OCI-LY1 (cell line): Measurements from ENCODE around the gene STYXL1.
A peak's percentile ranks its signal among the peaks of the same experiment; 100 is the strongest.

Experiments
- H2AFZ ChIP-seq: fragments of 200-600 bp; sonication (generic), shearing (Covaris generic); 2 replicates; pipeline ENCODE4 v1.6.0; 2014; ENCODE audit warnings: antibody characterized with exemption, mild to moderate bottlenecking, low read length
- H3F3A ChIP-seq: fragments of 200-600 bp; sonication (generic), shearing (Covaris generic); 2 replicates; pipeline ENCODE4 v1.6.0; 2014; ENCODE audit warnings: mild to moderate bottlenecking, antibody characterized with exemption, low read length, moderate library complexity; ENCODE audit not compliant: insufficient read depth
- H3K27ac ChIP-seq: fragments of 200-600 bp; sonication (generic); 2 replicates; pipeline ENCODE4 v1.5.1; 2014; ENCODE audit warnings: low read length, mixed run types, mild to moderate bottlenecking, low read depth; ENCODE audit not compliant: poor library complexity, severe bottlenecking
- H3K27me3 ChIP-seq: fragments of 200-600 bp; sonication (generic); 2 replicates; pipeline ENCODE4 v1.6.0; 2014; ENCODE audit warnings: antibody characterized with exemption, mild to moderate bottlenecking, low read length, moderate library complexity; ENCODE audit not compliant: insufficient read depth
- H3K36me3 ChIP-seq: fragments of 200-600 bp; sonication (generic); 2 replicates; pipeline ENCODE4 v1.6.1; 2014; ENCODE audit warnings: mild to moderate bottlenecking, antibody characterized with exemption, low read length, moderate library complexity, mixed read lengths; ENCODE audit not compliant: insufficient read depth
- H3K4me1 ChIP-seq: fragments of 200-600 bp; sonication (generic); 2 replicates; pipeline ENCODE4 v1.5.1; 2014; ENCODE audit warnings: mild to moderate bottlenecking, low read length, moderate library complexity; ENCODE audit not compliant: insufficient read depth, severe bottlenecking
- H3K4me2 ChIP-seq: fragments of 200-600 bp; sonication (generic), shearing (Covaris generic); 2 replicates; pipeline ENCODE4 v1.6.1; 2014; ENCODE audit warnings: low read length
- H3K4me3 ChIP-seq: fragments of 200-600 bp; sonication (generic); 2 replicates; pipeline ENCODE4 v1.5.1; 2014; ENCODE audit warnings: low read length, low read depth, mild to moderate bottlenecking, mixed read lengths; ENCODE audit not compliant: poor library complexity, severe bottlenecking
- H3K79me2 ChIP-seq: fragments of 200-600 bp; shearing (Covaris generic); 2 replicates; pipeline ENCODE4 v1.6.1; 2016; ENCODE audit warnings: mixed run types, low read length, mixed read lengths; ENCODE audit not compliant: insufficient read depth
- H3K9ac ChIP-seq: fragments of 200-600 bp; sonication (generic), shearing (Covaris generic); 2 replicates; pipeline ENCODE4 v1.6.1; 2014; ENCODE audit warnings: mild to moderate bottlenecking, low read length, mixed read lengths
- H3K9me2 ChIP-seq: fragments of 200-600 bp; sonication (generic), shearing (Covaris generic); 2 replicates; pipeline ENCODE4 v1.6.1; 2014; ENCODE audit warnings: low read depth, mild to moderate bottlenecking, low read length, mixed read lengths
- H3K9me3 ChIP-seq: fragments of 200-600 bp; shearing (Covaris generic); 2 replicates; pipeline ENCODE4 v1.6.1; 2014; ENCODE audit warnings: low read length, mixed read lengths
- H4K20me1 ChIP-seq: fragments of 200-600 bp; sonication (generic), shearing (Covaris generic); 2 replicates; pipeline ENCODE4 v1.6.0; 2016; ENCODE audit warnings: mild to moderate bottlenecking, low read length; ENCODE audit not compliant: insufficient read depth
- EZH2 ChIP-seq: fragments of 200-600 bp; sonication (generic), shearing (Covaris generic); IDR thresholded peaks from 2 replicates; pipeline ENCODE4 v1.8.0; 2017; ENCODE audit warnings: borderline replicate concordance, mixed run types, mild to moderate bottlenecking, antibody characterized with exemption, low read length, moderate library complexity, mixed read lengths
- TF ChIP-seq, protein P1 (sequence below): fragments of 200-600 bp; sonication (generic), shearing (Covaris generic); IDR thresholded peaks from 2 replicates; pipeline ENCODE4 v1.5.1; 2017; ENCODE audit warnings: mild to moderate bottlenecking, antibody characterized with exemption, low read length, moderate library complexity, mixed read lengths

The STYXL1 gene

DNA sequence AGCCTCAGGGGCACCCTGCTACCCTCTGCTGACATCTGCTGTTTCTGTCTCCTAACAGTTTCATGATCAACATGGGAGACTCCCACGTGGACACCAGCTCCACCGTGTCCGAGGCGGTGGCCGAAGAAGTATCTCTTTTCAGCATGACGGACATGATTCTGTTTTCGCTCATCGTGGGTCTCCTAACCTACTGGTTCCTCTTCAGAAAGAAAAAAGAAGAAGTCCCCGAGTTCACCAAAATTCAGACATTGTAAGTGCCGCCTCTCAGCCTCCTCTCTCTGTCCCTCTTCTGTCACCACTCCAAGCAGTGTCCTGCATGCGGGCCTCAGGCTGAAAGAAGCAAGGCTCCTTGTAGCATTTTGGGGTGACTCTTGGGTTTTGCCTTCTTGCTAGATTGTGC, 93.9 kb downstream of the STYXL1 start:
- Histone ChIP-seq H3K36me3 (peaks cover 28% of the 10 kb centered on the region), H3K9me2 (no peaks in the 10 kb centered on the region), H3K9me3 (no peaks in the 10 kb centered on the region), H3K79me2 (no peaks in the 10 kb centered on the region), H3F3A (no peaks in the 10 kb centered on the region), H3K27me3 (no peaks in the 10 kb centered on the region), H3K4me3 (no peak overlapping the region), H3K4me2 (no peak overlapping the region), H2AFZ (no peak overlapping the region), H3K9ac (no peak overlapping the region), H3K4me1 (peaks cover 16% of the 10 kb centered on the region), H3K27ac (peak overlapping the region; percentile 5), H4K20me1 (no peaks in the 10 kb centered on the region)
- TF ChIP-seq, protein P1, sequence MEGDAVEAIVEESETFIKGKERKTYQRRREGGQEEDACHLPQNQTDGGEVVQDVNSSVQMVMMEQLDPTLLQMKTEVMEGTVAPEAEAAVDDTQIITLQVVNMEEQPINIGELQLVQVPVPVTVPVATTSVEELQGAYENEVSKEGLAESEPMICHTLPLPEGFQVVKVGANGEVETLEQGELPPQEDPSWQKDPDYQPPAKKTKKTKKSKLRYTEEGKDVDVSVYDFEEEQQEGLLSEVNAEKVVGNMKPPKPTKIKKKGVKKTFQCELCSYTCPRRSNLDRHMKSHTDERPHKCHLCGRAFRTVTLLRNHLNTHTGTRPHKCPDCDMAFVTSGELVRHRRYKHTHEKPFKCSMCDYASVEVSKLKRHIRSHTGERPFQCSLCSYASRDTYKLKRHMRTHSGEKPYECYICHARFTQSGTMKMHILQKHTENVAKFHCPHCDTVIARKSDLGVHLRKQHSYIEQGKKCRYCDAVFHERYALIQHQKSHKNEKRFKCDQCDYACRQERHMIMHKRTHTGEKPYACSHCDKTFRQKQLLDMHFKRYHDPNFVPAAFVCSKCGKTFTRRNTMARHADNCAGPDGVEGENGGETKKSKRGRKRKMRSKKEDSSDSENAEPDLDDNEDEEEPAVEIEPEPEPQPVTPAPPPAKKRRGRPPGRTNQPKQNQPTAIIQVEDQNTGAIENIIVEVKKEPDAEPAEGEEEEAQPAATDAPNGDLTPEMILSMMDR = peak; percentile 15; the same call in 1 of the 2 replicates
- TF ChIP-seq EZH2 = no peak

DNA sequence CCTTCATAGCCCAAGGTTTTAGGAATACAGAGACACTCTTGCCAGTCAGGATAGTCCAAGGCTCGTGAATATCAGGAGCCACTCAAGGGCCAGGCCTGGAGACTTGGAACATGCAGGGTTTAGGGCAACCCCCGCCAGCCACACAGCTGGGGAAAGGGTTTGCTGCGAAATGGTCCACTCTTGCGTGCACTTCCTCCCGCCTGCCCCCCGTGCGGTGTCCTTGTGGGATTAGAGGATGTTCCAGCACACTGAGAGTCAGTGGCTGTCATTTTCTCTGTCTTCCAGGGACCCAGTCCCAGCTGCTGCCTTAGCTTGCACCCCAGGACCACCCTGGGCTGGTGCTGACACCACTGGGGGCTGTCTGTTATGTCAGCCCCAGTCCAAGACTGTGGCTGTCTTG, 94.4 kb downstream of the STYXL1 start:
- TF ChIP-seq EZH2 = no peak
- TF ChIP-seq, protein P1 = no peak
- H3K79me2 ChIP-seq = no peaks in the 10 kb centered on the region

GRCh38 chr7:75951506-75951905, 96.3 kb downstream of the STYXL1 start:
- H3K9me3 ChIP-seq = no peaks in the 10 kb centered on the region
- no peak overlapping the region for H2AFZ ChIP-seq
- H3K4me1 ChIP-seq = peaks cover 24% of the 10 kb centered on the region
- no peak overlapping the region for H3K9ac ChIP-seq
- no peak overlapping the region for H3K4me2 ChIP-seq
- no peak overlapping the region for H3K27ac ChIP-seq
- no peaks in the 10 kb centered on the region for H3K9me2 ChIP-seq
- no peaks in the 10 kb centered on the region for H4K20me1 ChIP-seq
- H3K27me3 ChIP-seq = no peaks in the 10 kb centered on the region
- H3K79me2 ChIP-seq = no peaks in the 10 kb centered on the region
- H3K4me3 ChIP-seq = no peak overlapping the region
- TF ChIP-seq, protein P1 = no peak
- no peak for TF ChIP-seq EZH2
- H3F3A ChIP-seq = no peaks in the 10 kb centered on the region; the same call in 1 of the 2 replicates
- H3K36me3 ChIP-seq = peaks cover 16% of the 10 kb centered on the region

More for the DNA sequence above, 94.4 kb downstream of the STYXL1 start:
- H3K27ac ChIP-seq = peak overlapping the region; percentile 5
- peaks cover 16% of the 10 kb centered on the region for H3K4me1 ChIP-seq
- H4K20me1 ChIP-seq = no peaks in the 10 kb centered on the region
- H2AFZ ChIP-seq = no peak overlapping the region
- no peaks in the 10 kb centered on the region for H3F3A ChIP-seq
- H3K9me3 ChIP-seq = no peaks in the 10 kb centered on the region
- H3K9ac ChIP-seq = no peak overlapping the region
- H3K4me2 ChIP-seq = no peak overlapping the region
- no peaks in the 10 kb centered on the region for H3K27me3 ChIP-seq
- H3K36me3 ChIP-seq = peaks cover 27% of the 10 kb centered on the region
- no peaks in the 10 kb centered on the region for H3K9me2 ChIP-seq
- no peak overlapping the region for H3K4me3 ChIP-seq
